Neural progenitor cell (in vitro differentiated cells): Measurements from ENCODE around the gene GTPBP10. TPM values are rescaled to one million over a fixed set of nuclear protein-coding genes. Genes with fewer than 3 reads are reported as not detected.

Experiments used
- DNase-seq: peaks from one replicate; pipeline ENCODE4 v3.0.0-alpha.2; 2016; ENCODE audit warnings: low spot score
- H2AFZ ChIP-seq: fragments of 200-600 bp; sonication (generic); replicated peaks from 2 replicates; pipeline ENCODE4 v1.6.1; 2016; ENCODE audit warnings: antibody characterized with exemption
- H3F3A ChIP-seq: fragments of 200-600 bp; sonication (generic); 2 replicates; pipeline ENCODE4 v1.6.1; 2016; ENCODE audit warnings: antibody characterized with exemption, low read depth
- H3K27ac ChIP-seq: fragments of 200-600 bp; sonication (generic); 2 replicates; pipeline ENCODE4 v1.5.1; 2016; ENCODE audit warnings: mild to moderate bottlenecking
- H3K27me3 ChIP-seq: fragments of 200-600 bp; sonication (generic); 2 replicates; pipeline ENCODE4 v1.6.1; 2016; ENCODE audit warnings: mild to moderate bottlenecking, moderate library complexity
- H3K36me3 ChIP-seq: fragments of 200-600 bp; sonication (generic); 2 replicates; pipeline ENCODE4 v1.5.1; 2016
- H3K4me1 ChIP-seq: fragments of 200-600 bp; sonication (generic); 2 replicates; pipeline ENCODE4 v1.6.1; 2016; ENCODE audit warnings: mixed run types
- H3K4me2 ChIP-seq: fragments of 200-600 bp; sonication (generic); 2 replicates; pipeline ENCODE4 v1.6.1; 2016
- H3K4me3 ChIP-seq: fragments of 200-600 bp; sonication (generic); 2 replicates; pipeline ENCODE4 v1.5.1; 2016
- H3K79me2 ChIP-seq: fragments of 200-600 bp; sonication (generic); 2 replicates; pipeline ENCODE4 v1.6.1; 2016; ENCODE audit warnings: low read depth
- H3K9ac ChIP-seq: fragments of 200-600 bp; sonication (generic); 2 replicates; pipeline ENCODE4 v1.6.1; 2016
- H3K9me3 ChIP-seq: fragments of 200-600 bp; sonication (generic); 2 replicates; pipeline ENCODE4 v1.5.1; 2016; ENCODE audit warnings: low read depth
- H4K20me1 ChIP-seq: fragments of 200-600 bp; sonication (generic); 2 replicates; pipeline ENCODE4 v1.6.1; 2016; ENCODE audit warnings: low read depth
- H3K27ac Mint-ChIP-seq: 3 replicates; pipeline ENCODE4 v1.8.0; 2021; ENCODE audit warnings: mixed read lengths
- H3K27me3 Mint-ChIP-seq: 2 replicates; pipeline ENCODE4 v1.8.0; 2022; ENCODE audit warnings: low read depth, mild to moderate bottlenecking, inconsistent platforms, moderate library complexity, mixed read lengths; ENCODE audit not compliant: insufficient read depth
- H3K36me3 Mint-ChIP-seq: 3 replicates; pipeline ENCODE4 v1.8.0; 2021; ENCODE audit warnings: mixed read lengths
- H3K4me1 Mint-ChIP-seq: 3 replicates; pipeline ENCODE4 v1.8.0; 2021; ENCODE audit warnings: mixed read lengths
- H3K4me3 Mint-ChIP-seq: 3 replicates; pipeline ENCODE4 v1.8.0; 2021; ENCODE audit warnings: mild to moderate bottlenecking, moderate library complexity, mixed read lengths
- H3K9me3 Mint-ChIP-seq: 3 replicates; pipeline ENCODE4 v1.8.0; 2020; ENCODE audit warnings: mixed read lengths
- EZH2 ChIP-seq: fragments of 200-600 bp; sonication (generic); IDR thresholded peaks from 2 replicates; pipeline ENCODE4 v1.6.1; 2017; ENCODE audit warnings: antibody characterized with exemption, mild to moderate bottlenecking, moderate library complexity
- EZH2phosphoT487 ChIP-seq: fragments of 200-600 bp; sonication (generic); IDR thresholded peaks from 2 replicates; pipeline ENCODE4 v1.6.1; 2017; ENCODE audit warnings: antibody characterized with exemption
- total RNA-seq: library from RNA; depleted of rRNA; stranded (reverse); fragments of >200 nt; gene quantifications from 2 replicates; pipeline ENCODE4 v1.2.3, GENCODE V29; 2015; ENCODE audit warnings: low replicate concordance
- TF ChIP-seq, protein P1 (sequence below): fragments of 200-600 bp; sonication (generic); IDR thresholded peaks from 2 replicates; pipeline ENCODE4 v1.5.1; 2017; ENCODE audit warnings: antibody characterized with exemption, mild to moderate bottlenecking

GTPBP10 gene
- total RNA-seq, 1 donor from 2014 or later, result 29.9 TPM

DNA sequence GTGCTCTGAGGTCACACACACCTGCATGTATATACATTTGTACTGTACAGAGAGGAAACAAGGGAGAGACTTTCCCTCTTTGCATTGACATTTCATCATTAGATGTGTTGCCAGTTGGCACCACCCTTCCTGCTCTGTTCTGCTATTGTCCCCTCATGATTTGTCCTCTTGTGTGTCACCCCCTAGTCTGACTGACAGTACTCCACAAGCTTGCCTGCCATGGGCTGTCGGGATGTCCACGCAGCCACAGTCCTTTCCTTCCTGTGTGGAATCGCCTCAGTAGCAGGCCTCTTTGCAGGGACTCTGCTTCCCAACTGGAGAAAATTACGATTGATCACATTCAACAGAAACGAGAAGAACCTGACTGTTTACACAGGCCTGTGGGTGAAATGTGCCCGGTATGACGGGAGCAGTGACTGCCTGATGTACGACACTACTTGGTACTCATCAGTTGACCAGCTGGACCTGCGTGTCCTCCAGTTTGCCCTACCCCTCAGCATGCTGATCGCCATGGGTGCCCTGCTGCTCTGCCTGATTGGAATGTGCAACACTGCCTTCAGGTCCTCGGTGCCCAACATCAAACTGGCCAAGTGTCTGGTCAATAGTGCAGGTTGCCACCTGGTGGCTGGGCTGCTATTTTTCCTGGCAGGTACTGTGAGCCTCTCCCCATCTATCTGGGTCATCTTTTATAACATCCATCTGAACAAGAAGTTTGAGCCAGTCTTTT lies 66.1 kb downstream of the GTPBP10 start:
- H3K4me1 ChIP-seq, result no peaks in the 10 kb centered on the region
- H3K9me3 Mint-ChIP-seq, result no peaks in the 10 kb centered on the region
- no peak overlapping the region for H3K27ac ChIP-seq
- no peaks in the 10 kb centered on the region for H3F3A ChIP-seq
- peak; percentile 33 for DNase-seq
- H3K4me1 Mint-ChIP-seq, result no peaks in the 10 kb centered on the region
- peaks cover 33% of the 10 kb centered on the region for H3K79me2 ChIP-seq
- peaks cover 28% of the 10 kb centered on the region for H4K20me1 ChIP-seq
- no peak overlapping the region for H3K4me3 ChIP-seq
- H2AFZ ChIP-seq, result no peak overlapping the region
- no peak overlapping the region for H3K27ac Mint-ChIP-seq
- no peak overlapping the region for H3K4me3 Mint-ChIP-seq
- H3K4me2 ChIP-seq, result no peak overlapping the region
- H3K36me3 ChIP-seq, result peaks cover 13% of the 10 kb centered on the region
- no peak overlapping the region for H3K9ac ChIP-seq
- no peaks in the 10 kb centered on the region for H3K9me3 ChIP-seq
- TF ChIP-seq, protein P1, sequence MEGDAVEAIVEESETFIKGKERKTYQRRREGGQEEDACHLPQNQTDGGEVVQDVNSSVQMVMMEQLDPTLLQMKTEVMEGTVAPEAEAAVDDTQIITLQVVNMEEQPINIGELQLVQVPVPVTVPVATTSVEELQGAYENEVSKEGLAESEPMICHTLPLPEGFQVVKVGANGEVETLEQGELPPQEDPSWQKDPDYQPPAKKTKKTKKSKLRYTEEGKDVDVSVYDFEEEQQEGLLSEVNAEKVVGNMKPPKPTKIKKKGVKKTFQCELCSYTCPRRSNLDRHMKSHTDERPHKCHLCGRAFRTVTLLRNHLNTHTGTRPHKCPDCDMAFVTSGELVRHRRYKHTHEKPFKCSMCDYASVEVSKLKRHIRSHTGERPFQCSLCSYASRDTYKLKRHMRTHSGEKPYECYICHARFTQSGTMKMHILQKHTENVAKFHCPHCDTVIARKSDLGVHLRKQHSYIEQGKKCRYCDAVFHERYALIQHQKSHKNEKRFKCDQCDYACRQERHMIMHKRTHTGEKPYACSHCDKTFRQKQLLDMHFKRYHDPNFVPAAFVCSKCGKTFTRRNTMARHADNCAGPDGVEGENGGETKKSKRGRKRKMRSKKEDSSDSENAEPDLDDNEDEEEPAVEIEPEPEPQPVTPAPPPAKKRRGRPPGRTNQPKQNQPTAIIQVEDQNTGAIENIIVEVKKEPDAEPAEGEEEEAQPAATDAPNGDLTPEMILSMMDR, result peak; percentile 49
- TF ChIP-seq EZH2phosphoT487, result no peak
- peaks cover 17% of the 10 kb centered on the region for H3K36me3 Mint-ChIP-seq
- no peaks in the 10 kb centered on the region for H3K27me3 Mint-ChIP-seq
- H3K27me3 ChIP-seq, result no peaks in the 10 kb centered on the region

DNA sequence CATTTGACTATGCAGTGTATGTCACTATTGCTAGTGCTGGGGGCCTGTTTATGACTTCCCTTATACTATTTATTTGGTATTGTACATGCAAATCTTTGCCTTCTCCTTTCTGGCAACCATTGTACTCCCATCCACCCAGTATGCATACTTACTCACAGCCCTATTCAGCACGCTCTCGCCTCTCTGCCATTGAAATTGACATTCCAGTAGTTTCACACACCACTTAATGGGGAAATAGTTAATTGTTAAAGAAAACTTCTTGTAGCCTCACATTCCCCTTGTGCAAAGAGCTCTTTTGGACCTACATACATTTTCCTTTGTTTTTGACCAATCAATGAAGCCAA lies 66.6 kb downstream of the GTPBP10 start:
- H3K27me3 ChIP-seq, result no peaks in the 10 kb centered on the region
- TF ChIP-seq EZH2 (no peak), EZH2phosphoT487 (no peak)
- TF ChIP-seq, protein P1, result no peak
- Mint-ChIP-seq H3K27me3 (no peaks in the 10 kb centered on the region), H3K27ac (no peak overlapping the region), H3K9me3 (no peaks in the 10 kb centered on the region), H3K4me1 (no peaks in the 10 kb centered on the region), H3K4me3 (no peak overlapping the region), H3K36me3 (peaks cover 14% of the 10 kb centered on the region)
- H3K9me3 ChIP-seq, result no peaks in the 10 kb centered on the region
- H3K4me2 ChIP-seq, result no peak overlapping the region
- H3K27ac ChIP-seq, result no peak overlapping the region
- peaks cover 33% of the 10 kb centered on the region for H3K79me2 ChIP-seq
- H3K4me1 ChIP-seq, result no peaks in the 10 kb centered on the region
- H3F3A ChIP-seq, result no peaks in the 10 kb centered on the region
- H2AFZ ChIP-seq, result no peak overlapping the region
- peaks cover 13% of the 10 kb centered on the region for H3K36me3 ChIP-seq
- peaks cover 28% of the 10 kb centered on the region for H4K20me1 ChIP-seq
- H3K4me3 ChIP-seq, result no peak overlapping the region
- no peak overlapping the region for H3K9ac ChIP-seq
- DNase-seq, result no peak

DNA sequence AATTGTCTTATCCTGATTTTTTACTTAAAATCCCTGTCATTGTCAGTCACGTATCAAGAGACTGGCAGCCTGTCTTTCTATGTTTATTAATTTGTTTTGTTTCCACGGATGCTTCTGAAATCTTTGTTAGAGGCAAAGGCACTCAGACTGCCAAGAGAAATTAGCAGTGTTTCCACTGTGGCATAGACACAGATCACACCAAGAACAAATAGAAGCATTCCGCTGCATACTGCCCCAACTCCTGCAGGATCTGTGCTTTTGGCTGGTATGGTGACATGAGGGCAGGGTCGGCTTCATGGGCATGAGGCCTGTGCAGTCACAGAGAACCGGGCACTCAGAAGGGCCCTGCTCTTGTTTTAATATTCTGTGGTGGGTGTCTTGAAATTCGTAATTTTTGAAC lies 75.1 kb downstream of the GTPBP10 start:
- H3K27ac ChIP-seq, result no peak overlapping the region
- H3K36me3 ChIP-seq, result no peaks in the 10 kb centered on the region
- H3K27ac Mint-ChIP-seq, result no peak overlapping the region
- no peak for DNase-seq
- H3K27me3 Mint-ChIP-seq, result peaks cover 2% of the 10 kb centered on the region
- H3F3A ChIP-seq, result no peaks in the 10 kb centered on the region
- no peaks in the 10 kb centered on the region for H4K20me1 ChIP-seq
- no peaks in the 10 kb centered on the region for H3K9me3 ChIP-seq
- no peaks in the 10 kb centered on the region for H3K9me3 Mint-ChIP-seq
- no peak overlapping the region for H3K4me3 Mint-ChIP-seq
- H3K27me3 ChIP-seq, result no peaks in the 10 kb centered on the region
- H3K4me2 ChIP-seq, result no peak overlapping the region
- no peaks in the 10 kb centered on the region for H3K4me1 Mint-ChIP-seq
- H3K4me1 ChIP-seq, result no peaks in the 10 kb centered on the region
- H3K79me2 ChIP-seq, result no peaks in the 10 kb centered on the region
- H3K36me3 Mint-ChIP-seq, result no peaks in the 10 kb centered on the region
- H2AFZ ChIP-seq, result no peak overlapping the region
- no peak overlapping the region for H3K4me3 ChIP-seq
- H3K9ac ChIP-seq, result no peak overlapping the region
- TF ChIP-seq, protein P1, result no peak
- TF ChIP-seq EZH2phosphoT487 (no peak), EZH2 (no peak)
